HepG2 (cell line): ENCODE data around the gene ZNF282. TPM values are rescaled to one million over a fixed set of nuclear protein-coding genes. Genes with fewer than 3 reads are reported as not detected.

Experiments
- ARID5B ChIP-seq: IDR thresholded peaks from 2 replicates; pipeline ENCODE4 v1.4.0; 2020; ENCODE audit warnings: mild to moderate bottlenecking, missing genetic modification reagents
- CBX1 ChIP-seq: IDR thresholded peaks from one replicate; pipeline ENCODE4 v1.6.1; 2016; ENCODE audit warnings: antibody characterized with exemption, low read depth
- CENPBD1 ChIP-seq: sonication (generic); formaldehyde crosslinking; IDR thresholded peaks from 2 replicates; pipeline ENCODE4 v1.8.0; 2022; ENCODE audit warnings: missing genetic modification reagents, low read depth, mild to moderate bottlenecking, borderline replicate concordance
- HOMEZ ChIP-seq: IDR thresholded peaks from 2 replicates; pipeline ENCODE4 v1.6.1; 2016; ENCODE audit warnings: low read depth
- IRF9 ChIP-seq: sonication (generic); formaldehyde crosslinking; IDR thresholded peaks from 2 replicates; pipeline ENCODE4 v1.8.0; 2022; ENCODE audit warnings: missing genetic modification reagents, mild to moderate bottlenecking, borderline replicate concordance
- ISX ChIP-seq: sonication (generic); formaldehyde crosslinking; conservative IDR thresholded peaks from 2 replicates; pipeline ENCODE4 v1.5.0; 2020; ENCODE audit warnings: missing genetic modification reagents
- MEIS2 ChIP-seq: sonication (generic); formaldehyde crosslinking; IDR thresholded peaks from 2 replicates; pipeline ENCODE4 v1.9.0; 2021; ENCODE audit warnings: mild to moderate bottlenecking, missing genetic modification reagents
- NAIF1 ChIP-seq: sonication (generic); formaldehyde crosslinking; IDR thresholded peaks from 2 replicates; pipeline ENCODE4 v1.5.0; 2020; ENCODE audit warnings: mild to moderate bottlenecking, missing genetic modification reagents, borderline replicate concordance
- NCOA1 ChIP-seq: sonication (generic); formaldehyde crosslinking; IDR thresholded peaks from 2 replicates; pipeline ENCODE4 v1.9.0; 2021; ENCODE audit warnings: missing genetic modification reagents
- NCOR1 ChIP-seq: fragments of 200-600 bp; sonication (generic); IDR thresholded peaks from 2 replicates; pipeline ENCODE4 v1.7.0; 2017; ENCODE audit warnings: antibody characterized with exemption, low read length, borderline replicate concordance
- PBX3 ChIP-seq: sonication (generic); formaldehyde crosslinking; IDR thresholded peaks from 2 replicates; pipeline ENCODE4 v1.8.1; 2023; ENCODE audit warnings: missing genetic modification reagents, inconsistent platforms, borderline replicate concordance
- RXRA ChIP-seq: sonication (generic); formaldehyde crosslinking; IDR thresholded peaks from 2 replicates; pipeline ENCODE4 v1.5.1; 2020; ENCODE audit warnings: missing genetic modification reagents
- SIN3B ChIP-seq: fragments of 150-350 bp; IDR thresholded peaks from 2 replicates; pipeline ENCODE4 v1.6.1; 2014; ENCODE audit warnings: low read length
- SIX4 ChIP-seq: sonication (generic); formaldehyde crosslinking; IDR thresholded peaks from 2 replicates; pipeline ENCODE4 v1.4.0; 2020; ENCODE audit warnings: missing genetic modification reagents
- SMARCC2 ChIP-seq: fragments of 450-650 bp; IDR thresholded peaks from 2 replicates; pipeline ENCODE4 v1.6.1; 2017; ENCODE audit warnings: antibody characterized with exemption, mild to moderate bottlenecking
- ZFAT ChIP-seq: sonication (generic); formaldehyde crosslinking; conservative IDR thresholded peaks from 2 replicates; pipeline ENCODE4 v1.8.1; 2023; ENCODE audit warnings: missing genetic modification reagents, inconsistent platforms
- ZNF207 ChIP-seq: fragments of 450-650 bp; IDR thresholded peaks from 2 replicates; pipeline ENCODE4 v1.6.1; 2016; ENCODE audit warnings: antibody characterized with exemption, borderline replicate concordance
- ZNF441 ChIP-seq: sonication (generic); formaldehyde crosslinking; IDR thresholded peaks from 2 replicates; pipeline ENCODE4 v1.7.0; 2021; ENCODE audit warnings: missing genetic modification reagents, borderline replicate concordance
- ZZZ3 ChIP-seq: sonication (generic); formaldehyde crosslinking; IDR thresholded peaks from 2 replicates; pipeline ENCODE4 v1.4.0; 2020; ENCODE audit warnings: missing genetic modification reagents, mild to moderate bottlenecking, borderline replicate concordance
- polyA plus RNA-seq, 8 experiments: library from polyadenylated mRNA; depleted of rRNA in 3 of 8; stranded (reverse) in 7 of 8; unstranded in 1 of 8; fragments of >200 nt; fragmentation: Illumina TruSeq in 4 of 8; extraction: Trizol in 4 of 8; gene quantifications; 2 replicates each; pipeline versions ENCODE4 v1.2.1 to v1.2.3, GENCODE V29; 2011 to 2016; ENCODE audit warnings: low read depth in 4 of 8, missing spikeins in 1 of 8, mixed read lengths in 1 of 8; ENCODE audit not compliant: insufficient read depth in 1 of 8
- total RNA-seq, 5 experiments: library from RNA; depleted of rRNA; stranded (reverse); fragments of >200 nt; fragmentation: Illumina TruSeq; extraction: Trizol; gene quantifications; 2 replicates each; pipeline ENCODE4 v1.2.3, GENCODE V29; 2016; ENCODE audit warnings: low read depth in 1 of 5

ZNF282 gene
- total and polyA plus RNA-seq, 2 of the 13 experiments (the other 11 are each of a cell fraction or from before 2014, with no cell fraction given), result 9.1 to 20.9 TPM

- TF ChIP-seq RXRA (CRISPR knock-in tag) (peak; percentile 77), NAIF1 (CRISPR knock-in tag) (no peak), ZFAT (CRISPR knock-in tag) (no peak), NCOR1 (no peak), ZNF207 (no peak), ARID5B (CRISPR knock-in tag) (peak; percentile 64), CBX1 (peak; percentile 18), CENPBD1 (CRISPR knock-in tag) (no peak), SMARCC2 (no peak), IRF9 (CRISPR knock-in tag) (no peak), SIX4 (CRISPR knock-in tag) (no peak), MEIS2 (peak; percentile 87), NCOA1 (CRISPR knock-in tag) (0 out of 2 replicates have a peak, but pooled peaks have one; percentile 37), PBX3 (peak; percentile 72; the same call in 1 of the 2 replicates), ISX (CRISPR knock-in tag) (peak; percentile 48; the same call in 1 of the 2 replicates), ZZZ3 (CRISPR knock-in tag) (peak; percentile 52; the same call in 1 of the 2 replicates), ZNF441 (CRISPR knock-in tag) (peak; percentile 50), HOMEZ (CRISPR knock-in tag) (peak; percentile 60; the same call in 1 of the 2 replicates), SIN3B (no peak)
Observed at GRCh38 chr7:149195180-149196150, at the start of gene ZNF282 (continued).
